ENCODE measurements around the gene MAB21L2.

The MAB21L2 gene

DNA sequence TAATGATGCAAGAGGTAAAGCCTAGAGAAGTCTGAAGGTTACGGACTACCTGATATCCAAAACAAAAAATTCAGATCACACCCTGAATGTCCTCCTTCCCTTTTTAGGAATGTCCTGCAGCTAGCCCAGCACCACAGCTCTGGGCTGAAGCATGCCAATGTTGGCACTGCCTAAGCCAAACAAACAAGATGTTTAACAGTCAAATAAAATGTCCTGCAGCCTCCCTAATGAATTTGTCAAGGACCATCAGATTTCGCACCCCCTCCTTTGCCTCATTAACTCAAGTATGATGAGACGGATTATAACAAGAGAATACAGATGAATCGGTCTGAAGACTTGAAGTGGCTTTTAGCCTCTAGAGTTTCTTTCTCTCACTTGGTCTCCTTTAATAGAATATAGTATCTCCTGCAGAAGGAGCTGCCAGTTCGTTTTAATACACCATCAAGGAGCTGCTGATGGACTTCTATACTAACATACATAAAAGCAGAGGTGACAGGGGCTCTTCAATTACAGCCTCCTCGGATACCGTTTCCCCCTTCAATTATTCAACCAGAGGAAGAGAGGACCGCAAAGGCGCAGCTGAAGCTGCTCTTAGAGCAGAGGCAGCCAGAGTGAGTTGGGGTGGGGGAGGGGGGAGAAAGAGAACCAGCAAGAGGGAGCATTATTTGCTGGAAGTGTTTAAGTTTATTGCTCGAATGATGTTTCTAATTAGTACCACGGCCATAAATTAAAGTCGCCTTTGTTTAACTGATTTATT lies 3.0 kb upstream of the MAB21L2 start:
- no peak for DNase-seq

DNA sequence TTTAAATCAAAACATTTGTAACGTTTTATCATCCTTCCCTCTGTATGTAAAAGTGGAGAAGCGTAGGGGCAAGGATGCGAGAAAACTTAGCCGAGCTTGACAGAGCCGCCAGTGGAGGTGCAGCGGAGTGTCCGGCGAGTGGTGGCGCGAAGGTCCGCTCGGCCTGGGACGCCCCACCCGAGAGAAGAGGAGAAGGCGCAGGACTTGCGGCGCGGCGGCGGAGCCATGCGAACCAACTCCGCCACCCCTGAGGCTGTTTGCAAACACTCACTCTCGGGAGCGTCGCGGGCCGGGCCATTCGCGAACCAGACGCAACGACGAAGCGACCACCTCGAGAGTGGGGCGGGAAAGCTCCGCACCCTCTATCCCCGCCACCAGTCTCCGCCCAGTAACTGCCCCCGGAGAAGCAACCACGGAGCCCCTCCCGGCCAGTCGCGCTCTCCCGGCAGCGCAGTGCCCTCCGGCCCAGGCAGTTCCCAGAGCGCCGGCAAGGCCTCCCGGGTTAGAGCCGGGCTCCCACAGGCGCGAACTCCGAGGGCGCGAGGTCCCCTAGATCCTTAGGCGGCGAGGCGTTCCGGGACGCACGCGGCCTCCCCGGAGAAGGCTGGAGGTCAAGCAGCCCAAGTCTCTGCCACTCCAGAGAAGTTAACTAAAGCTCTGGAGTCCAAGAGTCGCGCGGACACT lies 2.3 kb upstream of the MAB21L2 start:
- DNase-seq: no peak

DNA sequence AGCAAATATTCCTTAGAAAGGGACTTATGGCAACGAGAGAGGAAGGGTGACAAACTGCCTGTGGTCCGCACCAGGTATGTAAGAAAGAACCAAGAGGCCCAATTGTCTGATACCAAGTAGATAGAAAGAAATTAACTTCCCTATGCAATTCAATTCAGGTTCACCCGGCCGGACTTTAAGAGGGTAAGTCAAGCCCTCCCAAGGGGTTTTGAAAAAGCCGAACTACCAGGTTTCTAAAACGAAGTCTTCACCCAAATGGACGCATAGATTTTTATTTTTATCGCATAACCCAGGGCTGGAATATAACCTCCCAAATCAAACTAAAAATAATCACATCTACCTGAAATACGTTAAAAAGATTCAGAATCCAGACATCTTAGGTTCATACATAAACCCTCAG lies 1.6 kb upstream of the MAB21L2 start:
- DNase-seq: no peak

DNA sequence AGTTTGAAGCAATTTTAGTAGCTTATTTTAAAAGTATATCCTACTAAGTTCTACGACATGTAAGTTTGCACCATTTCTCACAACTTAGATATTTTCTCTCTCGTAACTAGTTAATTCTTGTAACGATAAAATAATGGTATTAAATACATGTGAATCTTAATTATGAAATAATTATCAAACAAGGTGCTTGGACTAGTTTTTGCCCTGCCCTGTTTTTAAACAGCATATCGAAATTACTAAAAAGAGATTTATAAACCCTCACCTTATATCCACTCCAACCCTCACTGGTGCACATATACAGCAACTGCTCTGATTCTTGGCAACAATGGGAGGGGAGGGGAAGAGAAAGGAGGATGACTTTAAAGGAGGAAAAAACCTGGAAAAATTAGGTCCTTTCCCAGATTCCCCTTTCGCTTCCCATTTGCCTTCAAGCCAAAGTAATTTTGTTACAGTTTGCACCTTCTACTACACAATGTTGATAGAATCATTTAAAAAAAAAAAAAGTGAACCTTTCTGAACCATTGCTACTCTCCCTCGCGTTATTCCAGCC lies 820 bp upstream of the MAB21L2 start:
- no peak for DNase-seq

DNA sequence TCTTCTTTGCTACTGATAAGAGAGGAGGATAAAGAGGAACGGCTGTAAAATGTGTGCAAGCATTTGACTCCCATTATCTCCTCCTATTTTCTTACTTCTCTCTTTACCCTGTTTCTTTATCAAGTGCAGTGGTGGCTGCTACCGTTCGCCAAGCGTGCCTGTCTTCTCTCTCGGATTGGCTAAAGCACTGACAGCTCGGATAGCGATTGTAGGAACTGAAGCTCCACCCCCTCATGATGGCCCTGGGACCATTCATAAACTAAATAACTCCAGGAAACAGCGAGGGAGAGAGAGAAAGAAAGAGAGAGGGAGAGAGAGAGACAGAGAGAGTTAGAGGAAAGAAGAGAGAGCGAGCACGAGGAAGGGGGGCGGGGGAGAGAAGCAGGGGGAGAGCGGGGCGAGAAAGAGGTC lies 305 bp upstream of the MAB21L2 start:
- no peak for DNase-seq

DNA sequence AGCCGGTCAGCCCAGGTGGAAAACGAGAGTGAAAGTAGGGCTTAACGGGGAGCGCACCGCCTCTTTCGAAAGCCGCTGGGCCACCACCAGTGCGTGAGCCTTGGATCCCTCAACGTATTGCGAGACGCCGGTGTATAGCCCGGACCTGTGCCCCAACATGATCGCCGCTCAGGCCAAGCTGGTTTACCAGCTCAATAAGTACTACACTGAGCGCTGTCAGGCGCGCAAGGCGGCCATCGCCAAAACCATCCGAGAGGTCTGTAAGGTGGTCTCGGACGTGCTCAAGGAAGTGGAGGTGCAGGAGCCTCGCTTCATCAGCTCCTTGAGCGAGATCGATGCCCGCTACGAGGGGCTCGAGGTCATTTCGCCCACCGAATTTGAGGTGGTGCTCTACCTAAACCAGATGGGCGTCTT lies 929 bp downstream of the MAB21L2 start:
- no peak for DNase-seq

DNA sequence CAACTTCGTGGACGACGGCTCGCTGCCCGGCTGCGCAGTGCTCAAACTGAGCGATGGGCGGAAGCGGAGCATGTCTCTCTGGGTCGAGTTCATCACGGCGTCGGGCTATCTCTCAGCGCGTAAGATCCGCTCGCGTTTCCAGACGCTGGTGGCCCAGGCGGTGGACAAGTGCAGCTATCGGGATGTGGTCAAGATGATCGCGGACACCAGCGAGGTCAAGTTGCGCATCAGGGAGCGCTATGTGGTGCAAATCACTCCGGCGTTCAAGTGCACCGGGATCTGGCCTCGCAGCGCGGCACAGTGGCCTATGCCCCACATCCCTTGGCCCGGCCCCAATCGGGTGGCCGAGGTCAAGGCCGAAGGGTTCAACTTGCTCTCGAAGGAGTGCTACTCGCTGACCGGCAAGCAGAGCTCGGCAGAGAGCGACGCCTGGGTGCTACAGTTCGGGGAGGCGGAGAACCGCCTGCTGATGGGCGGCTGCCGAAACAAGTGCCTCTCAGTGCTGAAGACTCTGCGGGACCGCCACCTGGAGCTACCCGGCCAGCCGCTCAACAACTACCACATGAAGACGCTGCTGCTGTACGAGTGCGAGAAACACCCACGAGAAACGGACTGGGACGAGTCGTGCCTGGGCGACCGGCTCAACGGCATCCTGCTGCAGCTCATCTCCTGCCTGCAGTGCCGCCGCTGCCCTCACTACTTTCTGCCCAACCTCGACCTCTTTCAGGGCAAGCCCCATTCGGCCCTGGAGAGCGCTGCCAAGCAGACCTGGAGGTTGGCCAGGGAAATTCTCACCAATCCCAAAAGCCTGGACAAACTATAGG lies 1.5 kb downstream of the MAB21L2 start:
- DNase-seq: no peak

DNA sequence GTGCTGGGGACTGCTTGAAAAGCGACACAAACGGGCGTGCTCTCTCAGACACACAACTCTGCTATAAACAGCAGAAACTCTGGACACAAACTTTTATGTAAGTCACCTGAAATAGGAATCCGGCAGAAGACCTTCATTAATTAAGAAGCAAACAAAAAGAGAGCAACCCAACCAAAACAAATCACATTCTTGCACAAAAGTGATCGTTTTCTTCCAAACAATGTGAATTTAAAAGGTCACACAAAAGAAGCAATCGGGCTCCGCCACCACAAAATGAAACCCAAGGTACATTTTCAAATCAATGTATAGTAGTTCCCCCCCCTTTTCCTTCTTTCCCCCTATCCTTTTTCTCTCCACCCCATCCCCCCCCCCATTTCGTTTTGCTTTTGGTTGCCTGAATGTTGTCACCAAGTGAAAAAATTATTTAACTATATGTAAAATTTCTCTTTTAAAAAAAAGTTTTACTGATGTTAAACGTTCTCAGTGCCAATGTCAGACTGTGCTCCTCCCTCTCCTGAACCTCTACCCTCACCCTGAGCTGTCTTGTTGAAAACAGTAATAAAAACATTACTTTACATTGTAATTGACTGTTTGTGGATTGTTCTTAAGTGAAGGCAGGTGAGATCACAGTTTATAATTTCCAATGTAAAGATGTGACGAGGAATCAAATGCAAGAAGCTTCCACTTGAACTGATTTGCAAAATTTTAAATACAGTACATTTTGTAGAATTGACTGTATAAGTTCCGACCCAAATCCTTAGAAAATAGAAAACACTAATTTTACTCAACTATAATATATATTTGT lies 2.4 kb downstream of the MAB21L2 start:
- DNase-seq: no peak

DNA sequence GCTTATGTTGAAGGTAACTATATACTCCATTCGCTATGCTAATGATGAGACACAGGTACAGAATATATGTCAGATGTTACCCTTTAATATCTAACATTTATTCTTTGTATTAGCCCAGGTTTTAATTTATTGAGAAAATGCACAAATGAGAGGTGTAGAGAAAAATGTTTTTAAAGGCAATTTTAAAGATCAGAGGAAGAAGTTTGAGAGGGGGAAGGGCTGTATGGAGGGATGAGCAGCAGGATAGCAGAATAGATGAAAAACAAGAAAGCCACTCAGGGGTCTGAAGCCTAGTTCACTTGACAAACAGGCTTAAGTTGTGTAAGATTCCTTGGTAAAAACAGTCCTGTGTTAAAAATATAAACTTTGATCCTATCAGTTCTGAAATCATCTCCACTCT lies 3.7 kb downstream of the MAB21L2 start:
- DNase-seq: no peak

DNA sequence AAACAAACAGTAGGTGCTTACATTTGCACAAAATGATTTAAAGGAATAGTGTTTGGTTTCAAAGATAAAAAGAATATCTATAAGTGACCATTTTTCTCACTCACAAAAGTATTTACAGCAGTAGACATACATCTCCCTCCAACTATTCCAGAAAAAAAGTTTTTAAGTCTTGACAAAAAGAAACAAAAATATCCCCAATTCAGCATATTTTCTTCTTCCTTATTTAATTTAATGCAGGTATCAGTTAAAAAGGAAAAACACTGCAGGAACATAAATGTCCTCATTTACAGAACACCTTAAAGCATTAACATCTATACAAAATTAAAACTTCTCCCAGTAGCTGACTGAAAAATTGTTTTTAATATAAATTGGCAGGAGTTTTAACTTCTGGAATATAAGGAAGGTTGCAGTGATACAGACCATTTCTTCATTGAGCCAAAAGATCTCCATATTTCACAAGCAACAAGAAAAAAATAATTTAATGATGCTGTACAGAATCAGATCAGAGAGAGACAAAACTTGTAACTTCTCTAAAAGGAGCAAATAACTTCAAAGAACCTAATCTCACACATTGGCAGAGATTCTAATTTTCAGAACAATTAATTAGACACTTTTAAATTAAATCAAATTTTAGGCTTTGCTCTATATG lies 4.3 kb downstream of the MAB21L2 start:
- DNase-seq: no peak

DNA sequence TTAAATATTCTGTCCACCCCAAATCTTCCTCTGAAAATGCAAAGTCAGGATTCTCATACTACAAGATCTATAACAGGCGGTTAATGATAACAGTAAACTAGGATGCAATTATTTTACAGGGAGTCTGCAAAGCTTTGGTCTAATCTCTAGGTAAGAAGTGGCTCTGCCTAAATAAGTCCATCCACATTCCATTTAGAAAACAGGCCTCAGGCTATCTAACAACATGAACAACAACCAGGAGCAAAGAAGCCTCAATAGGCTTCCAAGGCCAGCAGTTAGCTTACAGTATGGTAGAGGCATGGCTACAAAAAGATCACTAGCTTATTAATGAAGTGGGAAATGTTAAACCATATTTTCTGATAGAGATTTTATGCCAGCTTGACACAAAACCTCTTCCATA lies 6.4 kb downstream of the MAB21L2 start:
- DNase-seq: no peak

DNA sequence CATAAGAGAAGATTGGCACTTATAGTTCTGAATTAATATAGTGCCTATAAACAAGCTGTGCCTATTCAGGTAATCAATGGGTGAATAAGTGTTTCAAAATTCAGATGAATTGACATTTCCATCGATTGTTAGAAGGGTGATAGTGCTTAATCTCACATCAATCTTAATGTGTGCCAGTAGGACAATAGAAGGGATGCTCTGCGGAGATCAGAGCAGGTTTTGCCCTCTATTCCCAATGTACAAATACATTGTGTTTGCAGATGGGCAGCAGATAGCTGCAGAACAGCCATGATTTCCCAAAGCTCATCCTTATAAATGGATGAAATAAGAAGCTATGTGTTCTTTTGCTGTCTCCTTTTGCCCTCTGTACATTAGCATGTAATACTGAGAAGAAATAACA lies 7.2 kb downstream of the MAB21L2 start:
- DNase-seq: no peak

DNA sequence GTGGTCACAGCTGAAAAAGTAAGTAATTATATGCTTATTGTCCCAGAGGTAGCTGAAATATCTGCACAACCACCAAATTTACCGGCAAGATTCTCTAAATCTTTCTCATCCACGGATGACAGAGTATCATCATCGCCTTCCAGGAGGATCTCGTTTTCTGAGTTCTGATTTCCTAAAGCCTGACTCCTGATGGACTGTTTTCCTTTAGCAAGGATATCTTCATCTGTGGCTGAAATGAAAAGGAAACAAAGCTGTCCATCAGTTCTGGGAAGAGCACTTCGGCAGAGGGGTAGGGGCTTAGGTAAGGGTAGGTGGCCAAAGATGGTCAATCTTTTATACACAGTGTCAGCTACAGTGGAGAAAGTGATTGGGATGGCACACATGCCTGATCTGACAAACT lies 8.7 kb downstream of the MAB21L2 start:
- no peak for DNase-seq

DNA sequence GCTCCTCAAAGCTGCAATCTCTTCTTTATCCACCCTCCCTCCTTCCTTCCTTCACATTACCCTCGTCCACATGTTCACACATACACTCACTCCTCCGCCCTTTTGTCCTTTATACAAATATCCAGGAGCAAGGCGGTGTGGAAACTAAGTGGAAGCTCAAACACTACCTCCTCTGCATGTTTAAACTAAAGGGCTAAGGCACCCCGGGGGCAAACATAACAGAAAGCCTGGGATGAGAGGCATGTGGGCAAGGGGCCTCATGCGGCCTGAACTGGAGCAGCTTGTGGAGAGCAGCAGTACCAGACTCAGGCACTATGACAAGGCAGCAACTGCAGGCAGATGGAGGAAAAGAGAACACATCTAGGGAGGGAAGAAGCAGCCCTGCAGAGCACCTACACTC lies 9.5 kb downstream of the MAB21L2 start:
- DNase-seq: no peak

DNA sequence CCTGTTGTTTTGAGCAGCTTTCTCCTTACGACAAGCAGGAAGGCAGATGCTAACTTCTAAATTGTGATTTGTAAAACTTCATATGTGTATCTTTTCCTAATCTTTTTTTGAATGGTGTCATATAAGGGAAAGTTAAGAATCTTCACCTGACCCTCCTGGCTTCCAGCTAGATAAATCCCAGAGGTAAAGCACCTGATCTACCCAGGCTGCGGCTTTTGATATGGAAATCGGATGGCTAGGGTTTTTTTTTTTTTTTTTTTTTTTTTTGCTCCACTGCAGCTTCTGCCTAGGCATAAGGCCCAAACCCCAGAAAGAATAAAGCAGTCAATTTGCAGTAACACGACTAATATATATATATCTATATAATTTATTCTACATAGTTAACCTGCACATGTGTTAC lies 10.0 kb downstream of the MAB21L2 start:
- no peak for DNase-seq

DNA sequence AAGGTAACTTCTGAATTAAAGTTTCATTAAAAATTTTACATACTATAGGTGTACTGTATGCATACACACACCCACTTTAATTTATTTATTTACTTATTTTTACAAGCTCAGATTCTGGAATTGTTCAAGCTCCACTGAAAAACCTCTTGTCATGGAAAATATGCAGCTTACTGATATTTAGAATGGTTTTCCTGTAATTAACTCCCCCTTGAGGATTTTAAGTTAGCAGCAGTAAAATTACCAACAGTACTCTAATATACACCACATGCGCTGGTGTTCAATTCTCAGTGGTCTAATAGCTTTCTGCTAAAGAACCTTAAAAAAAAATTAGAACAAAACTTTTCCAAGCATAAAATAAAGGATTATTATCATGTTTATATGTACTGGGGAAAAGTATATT lies 12.0 kb downstream of the MAB21L2 start:
- no peak for DNase-seq

DNA sequence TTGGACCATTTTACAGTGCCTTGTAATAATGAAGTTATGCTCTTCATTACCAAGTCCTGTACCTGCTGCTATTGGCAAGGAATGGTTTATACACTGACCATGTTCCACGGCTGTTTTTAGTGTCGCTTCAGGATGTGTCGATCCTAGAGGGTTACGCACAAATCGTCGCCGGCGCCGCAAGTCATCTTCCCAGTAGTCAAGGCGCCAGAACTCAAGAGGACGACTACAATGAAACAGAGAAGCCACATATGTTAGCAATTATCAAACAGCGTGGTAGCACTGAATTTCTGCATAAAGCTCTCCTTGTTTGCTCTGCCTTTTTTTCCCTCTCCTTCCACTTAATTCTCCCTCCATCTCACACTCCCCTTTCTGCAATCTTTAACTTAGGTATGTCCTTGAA lies 17.0 kb downstream of the MAB21L2 start:
- no peak for DNase-seq

DNA sequence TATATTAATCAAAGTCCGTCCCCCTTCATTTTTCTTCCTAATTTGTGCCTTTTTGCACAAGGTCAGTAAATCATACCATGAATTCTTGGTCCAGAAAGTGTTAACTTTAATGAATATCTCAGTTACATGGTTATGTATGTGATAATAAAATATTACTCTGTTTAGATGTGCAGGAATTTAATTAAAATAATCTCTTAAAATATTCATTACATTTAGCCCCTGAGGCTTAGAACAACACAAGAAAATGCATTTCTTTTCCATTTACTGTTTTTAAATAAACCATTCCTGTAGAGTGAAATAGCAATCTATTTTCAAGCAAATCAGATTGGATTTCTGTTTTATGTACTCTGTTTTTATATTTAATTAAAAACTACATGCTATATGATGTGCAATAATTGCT lies 17.6 kb downstream of the MAB21L2 start:
- no peak for DNase-seq

DNA sequence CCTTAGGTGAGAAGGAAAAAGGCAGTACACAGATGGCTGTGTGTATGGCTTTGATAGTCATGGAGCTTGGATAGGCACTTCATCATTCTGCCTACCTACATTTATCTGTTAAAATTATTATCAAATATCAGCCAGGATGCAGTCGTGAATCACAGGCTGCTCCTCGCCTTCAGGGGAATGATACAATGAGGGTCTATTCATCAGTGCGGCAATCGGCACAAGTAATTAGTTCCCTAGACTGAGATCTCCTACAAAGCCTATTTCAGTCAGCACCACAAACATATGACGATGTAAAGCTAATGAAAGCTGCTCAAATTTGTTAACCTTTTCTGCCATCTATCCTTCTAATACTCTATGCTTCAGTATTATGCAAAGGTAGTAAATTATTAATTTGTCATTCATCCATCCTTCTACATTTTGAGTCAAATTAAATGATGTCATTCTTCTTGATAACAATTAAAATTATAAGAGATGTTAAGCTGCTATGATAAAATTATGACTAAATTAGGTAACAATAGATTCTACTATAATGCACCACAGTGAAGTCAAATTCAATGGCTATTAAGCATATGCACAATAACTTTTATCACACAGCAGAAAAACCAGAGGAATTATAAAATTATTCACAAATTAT lies 19.0 kb downstream of the MAB21L2 start:
- no peak for DNase-seq

DNA sequence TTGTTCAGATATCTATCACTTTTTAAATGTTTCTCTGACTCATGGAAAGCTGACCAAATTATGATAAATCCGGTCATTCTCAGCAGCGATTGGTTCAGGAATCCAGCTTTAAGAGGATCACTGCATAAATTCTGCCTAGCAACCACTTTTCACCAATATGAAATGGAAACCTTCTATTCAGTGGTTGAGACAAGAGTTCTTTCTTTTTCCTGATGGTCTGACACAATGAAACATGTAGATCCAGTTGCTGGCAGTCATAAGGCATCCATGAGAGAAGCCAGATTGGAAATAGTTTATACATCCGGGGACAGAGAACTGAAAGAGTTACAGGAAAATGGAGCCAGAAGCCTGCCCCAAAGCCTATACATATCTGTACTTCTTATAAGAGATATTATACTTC lies 27.2 kb downstream of the MAB21L2 start:
- DNase-seq: no peak

DNA sequence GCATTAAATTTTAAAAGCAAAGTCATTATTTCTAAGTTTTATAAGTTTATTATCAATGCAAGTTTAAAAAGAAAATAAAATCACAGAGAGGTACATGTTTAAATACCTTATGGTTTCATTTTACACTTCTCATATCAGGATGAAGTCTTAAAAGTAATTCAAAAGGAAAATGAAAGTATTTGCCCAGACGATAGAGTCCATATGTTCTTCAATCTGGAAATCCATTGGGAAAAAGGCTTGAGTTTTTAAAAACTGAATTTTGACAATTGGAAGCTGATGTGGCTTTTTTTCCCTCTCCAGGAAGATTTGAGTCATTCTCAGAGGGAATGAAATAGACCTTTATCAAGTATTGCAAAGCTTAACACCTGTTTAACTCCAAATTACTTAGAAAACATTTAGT lies 37.1 kb downstream of the MAB21L2 start:
- DNase-seq: no peak

DNA sequence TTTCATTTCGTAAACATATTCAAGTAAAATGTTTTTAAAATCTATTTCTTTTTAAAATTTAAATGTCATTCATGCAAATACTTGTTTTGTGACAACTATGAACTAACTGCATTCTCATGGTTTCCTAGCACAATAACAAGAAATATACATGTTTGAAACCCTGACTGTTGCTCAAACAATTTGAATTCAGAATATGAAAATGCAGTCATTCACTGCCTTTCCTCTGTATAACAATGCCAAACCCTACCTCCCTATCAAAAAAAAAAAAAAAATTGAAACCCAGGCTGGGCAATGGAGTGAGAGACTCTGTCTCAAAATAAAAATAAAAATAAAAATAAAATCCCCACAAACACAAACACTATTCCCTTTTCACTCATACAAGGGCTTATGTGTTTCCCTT lies 42.1 kb downstream of the MAB21L2 start:
- DNase-seq: no peak

Measured in inflammatory macrophage (primary cell).